A549 (cell line): Measurements from ENCODE around the gene PNPLA7.

Experiments used
- CTCF ChIP-seq: fragments of >200 bp; sonication (Bioruptor Twin); formaldehyde crosslinking; IDR thresholded peaks from 3 replicates; pipeline ENCODE4 v1.5.1; 2016
- ZC3H11A ChIP-seq: fragments of 450-650 bp; IDR thresholded peaks from 2 replicates; pipeline ENCODE4 v1.6.1; 2014; ENCODE audit warnings: antibody characterized with exemption, mild to moderate bottlenecking

DNA sequence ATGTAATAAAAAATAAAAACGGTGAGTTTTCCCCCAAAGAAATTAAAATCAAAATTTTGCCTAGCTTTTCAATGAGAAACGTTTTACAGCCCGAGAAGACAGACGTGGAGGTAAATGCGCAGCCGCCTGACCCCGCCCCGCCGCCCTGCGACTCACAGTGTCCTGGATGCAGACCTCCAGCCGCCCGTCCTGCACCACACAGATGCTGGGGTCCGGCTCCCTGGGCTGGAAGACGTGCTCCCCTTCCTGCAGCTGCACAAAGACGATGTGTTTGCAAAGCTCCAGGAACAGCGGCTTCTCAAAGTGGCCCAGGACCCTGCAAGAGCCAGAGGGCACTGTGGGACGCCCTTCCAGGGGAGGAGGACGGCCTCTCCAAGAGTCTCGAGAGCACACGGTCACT, 7.7 kb downstream of the PNPLA7 start:
- TF ChIP-seq CTCF (no peak), ZC3H11A (no peak)
